Activated CD4-positive, alpha-beta memory T cell treated with anti-CD3 and anti-CD28 coated beads, Interleukin-2, amount 10 ng/mL, durations not matched to agents 7 days and 5 days (primary cell): ENCODE data around the gene DNAJC7. TPM values are rescaled to one million over a fixed set of nuclear protein-coding genes. Genes with fewer than 3 reads are reported as not detected.
A peak's percentile ranks its signal among the peaks of the same experiment; 100 is the strongest.

Experiments
- CTCF ChIA-PET: fragments of 350-600 bp; sonication (Branson Sonifier 250); formaldehyde crosslinking; loops from one replicate; lab custom pipeline; 2021; ENCODE audit warnings: antibody characterized with exemption, inconsistent platforms; lab: Charles Lee
- POLR2A ChIA-PET: fragments of 350-600 bp; sonication (Branson Sonifier 250); formaldehyde crosslinking; loops from one replicate; lab custom pipeline; 2021; ENCODE audit warnings: antibody characterized with exemption; lab: Charles Lee
- DNase-seq: peaks from one replicate; pipeline ENCODE4 v3.0.0-alpha.2; 2020
- H3K27ac Mint-ChIP-seq: one replicate; pipeline ENCODE4 v1.8.0; 2021; ENCODE audit warnings: mild to moderate bottlenecking, mixed read lengths
- H3K27me3 Mint-ChIP-seq: one replicate; pipeline ENCODE4 v1.8.0; 2021; ENCODE audit warnings: mixed read lengths
- H3K36me3 Mint-ChIP-seq: one replicate; pipeline ENCODE4 v1.8.0; 2021; ENCODE audit warnings: low read depth, mixed read lengths
- H3K4me1 Mint-ChIP-seq: one replicate; pipeline ENCODE4 v1.8.0; 2021; ENCODE audit warnings: mixed read lengths
- H3K4me3 Mint-ChIP-seq: one replicate; pipeline ENCODE4 v1.8.0; 2021; ENCODE audit warnings: mild to moderate bottlenecking, mixed read lengths
- H3K9me3 Mint-ChIP-seq: one replicate; pipeline ENCODE4 v1.8.0; 2021; ENCODE audit warnings: mixed read lengths
- total RNA-seq, 2 experiments: library from RNA; stranded (reverse); gene quantifications; one replicate each; pipeline ENCODE4 v1.2.3, GENCODE V29; 2021

DNAJC7 gene
- total RNA-seq, 2 experiments from 2014 or later, result 88.7 to 95.1 TPM

- ChIA-PET POLR2A (no interaction called here), CTCF (interaction anchor here (1.6 kb wide), 1 partner anchor 11 kb away, joined by 3 read pairs; no protein-coding TSS in a partner anchor)
- DNase-seq, result no peak
- Mint-ChIP-seq H3K4me3 (no peak overlapping the region), H3K27ac (no peak overlapping the region), H3K36me3 (no peaks in the 10 kb centered on the region), H3K4me1 (peaks cover 6% of the 10 kb centered on the region), H3K27me3 (peaks cover 16% of the 10 kb centered on the region), H3K9me3 (no peaks in the 10 kb centered on the region)
Observed at GRCh38 chr17:42038221-42038973, 21.2 kb upstream of the DNAJC7 start.

DNA sequence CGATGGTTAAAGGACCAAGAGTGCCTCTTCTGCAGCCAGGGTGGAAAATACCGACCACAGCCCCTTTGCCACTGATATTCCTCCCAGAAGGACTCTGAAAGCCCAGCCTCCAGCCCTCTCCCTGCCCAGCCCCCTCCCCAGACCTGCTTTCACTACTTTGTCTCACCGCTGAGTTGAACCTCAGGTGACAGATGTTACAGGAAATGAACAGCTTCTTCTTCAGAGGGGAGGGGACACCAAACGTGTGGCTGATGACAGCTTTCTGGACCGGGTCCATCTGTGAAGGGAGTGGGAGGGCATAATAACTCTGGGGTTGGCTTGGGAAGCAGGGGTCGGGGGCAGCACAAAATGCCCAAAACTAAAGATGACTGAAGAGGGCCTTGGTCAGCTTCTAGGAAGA, 16.8 kb upstream of the DNAJC7 start:
- Mint-ChIP-seq H3K4me3 (no peak overlapping the region), H3K4me1 (peaks cover 6% of the 10 kb centered on the region), H3K27ac (no peak overlapping the region), H3K27me3 (peaks cover 12% of the 10 kb centered on the region), H3K36me3 (no peaks in the 10 kb centered on the region), H3K9me3 (no peaks in the 10 kb centered on the region)
- DNase-seq, result no peak
- POLR2A ChIA-PET, result interaction anchor here (1.2 to 1.9 kb wide), 2 partner anchors 17 to 78 kb away, joined by 4 to 10 read pairs; partner anchors contain the start of genes DHX58 and DNAJC7
- CTCF ChIA-PET, result interaction anchor here (0.8 to 1.6 kb wide), 3 partner anchors 8 to 17 kb away, joined by 3 to 5 read pairs (median 5); partner anchors contain the start of genes DNAJC7 and NKIRAS2

GRCh38 chr17:42031584-42031983, 14.3 kb upstream of the DNAJC7 start:
- DNase-seq, result no peak
- POLR2A ChIA-PET, result interaction anchor here (1.4 kb wide), 1 partner anchor 80 kb away, joined by 6 read pairs; the partner anchor contains the start of gene DHX58
- CTCF ChIA-PET, result interaction anchor here (1.0 to 2.1 kb wide), 3 partner anchors 12 to 14 kb away, joined by 3 to 7 read pairs (median 5); partner anchors contain the start of genes DNAJC7 and NKIRAS2
- peaks cover 5% of the 10 kb centered on the region for H3K27me3 Mint-ChIP-seq
- H3K27ac Mint-ChIP-seq, result no peak overlapping the region
- H3K4me3 Mint-ChIP-seq, result no peak overlapping the region
- peaks cover 7% of the 10 kb centered on the region for H3K4me1 Mint-ChIP-seq
- H3K9me3 Mint-ChIP-seq, result no peaks in the 10 kb centered on the region
- H3K36me3 Mint-ChIP-seq, result no peaks in the 10 kb centered on the region

GRCh38 chr17:42028791-42029127, 11.5 kb upstream of the DNAJC7 start:
- H3K9me3 Mint-ChIP-seq, result no peaks in the 10 kb centered on the region
- POLR2A ChIA-PET, result interaction anchor here (1.3 to 3.2 kb wide), 2 partner anchors 9 to 11 kb away, joined by 5 to 16 read pairs; partner anchors contain the start of genes DNAJC7 and NKIRAS2
- no peak overlapping the region for H3K4me3 Mint-ChIP-seq
- H3K36me3 Mint-ChIP-seq, result peaks cover 7% of the 10 kb centered on the region
- H3K27me3 Mint-ChIP-seq, result peaks cover 2% of the 10 kb centered on the region
- peaks cover 12% of the 10 kb centered on the region for H3K4me1 Mint-ChIP-seq
- DNase-seq, result no peak
- no peak overlapping the region for H3K27ac Mint-ChIP-seq
- CTCF ChIA-PET, result interaction anchor here (0.6 to 1.5 kb wide), 4 partner anchors 9 to 154 kb away, joined by 3 to 7 read pairs (median 4); partner anchors contain the start of genes DNAJC7 and NKIRAS2

DNA sequence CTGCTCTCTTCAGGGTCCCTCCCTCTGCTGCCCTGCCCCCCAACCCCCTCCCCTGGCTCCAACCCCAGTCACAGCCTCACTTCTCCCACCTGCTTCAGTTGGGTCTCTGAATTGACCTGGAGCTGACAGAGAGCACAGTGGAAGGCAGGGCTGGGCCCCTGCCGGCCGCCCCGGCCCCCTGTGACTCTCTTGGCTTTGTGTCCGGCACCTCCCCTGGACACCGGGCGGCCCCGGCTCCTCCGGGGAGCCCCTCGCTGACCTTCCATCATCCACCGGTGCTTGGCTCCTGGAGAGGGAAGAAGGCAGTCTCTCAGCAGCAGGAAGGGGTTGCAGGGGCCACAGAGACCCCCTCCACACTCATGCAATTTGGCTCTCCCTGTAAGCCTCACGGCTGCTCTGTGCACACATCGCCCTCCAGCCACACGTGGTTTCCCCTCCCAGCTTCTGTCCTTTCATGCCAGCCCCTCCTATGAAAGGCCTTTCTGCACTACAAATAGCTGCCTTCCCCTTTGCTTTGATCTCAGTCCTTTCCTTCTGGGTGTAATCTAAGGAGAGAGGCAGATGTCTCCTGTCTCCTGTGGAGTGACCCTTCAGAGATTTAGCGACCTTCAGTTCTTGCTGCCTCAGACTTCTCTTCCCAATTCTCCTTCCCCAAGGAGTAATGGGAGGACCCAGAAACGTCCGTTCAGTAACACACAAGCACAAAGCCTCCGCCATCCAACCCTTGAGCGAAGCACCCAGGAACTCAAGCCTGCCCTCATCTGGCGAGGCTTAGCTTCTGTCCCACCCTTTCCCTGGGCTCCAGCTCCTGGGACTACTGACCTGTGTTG, 10.9 kb upstream of the DNAJC7 start:
- DNase-seq, result no peak
- ChIA-PET CTCF (interaction anchor here (0.6 to 1.5 kb wide), 5 partner anchors 8 to 155 kb away, joined by 3 to 7 read pairs (median 4); partner anchors contain the start of genes DNAJC7 and NKIRAS2), POLR2A (interaction anchor here (1.3 to 12.8 kb wide), 5 partner anchors 8 to 83 kb away, joined by 3 to 237 read pairs (median 5); partner anchors contain the start of genes DHX58, DNAJC7 and NKIRAS2)
- H3K4me1 Mint-ChIP-seq, result peaks cover 12% of the 10 kb centered on the region
- peaks cover 2% of the 10 kb centered on the region for H3K27me3 Mint-ChIP-seq
- no peak overlapping the region for H3K4me3 Mint-ChIP-seq
- peaks cover 7% of the 10 kb centered on the region for H3K36me3 Mint-ChIP-seq
- no peaks in the 10 kb centered on the region for H3K9me3 Mint-ChIP-seq
- H3K27ac Mint-ChIP-seq, result no peak overlapping the region

- peaks cover 7% of the 10 kb centered on the region for H3K36me3 Mint-ChIP-seq
- peaks cover 12% of the 10 kb centered on the region for H3K4me1 Mint-ChIP-seq
- DNase-seq, result no peak
- H3K4me3 Mint-ChIP-seq, result no peak overlapping the region
- ChIA-PET CTCF (interaction anchor here (1.1 to 4.2 kb wide), 3 partner anchors 11 to 93 kb away, joined by 3 to 16 read pairs (median 3); partner anchors contain the start of gene KAT2A), POLR2A (interaction anchor here (0.9 to 12.8 kb wide), 7 partner anchors 10 to 262 kb away, joined by 3 to 237 read pairs (median 3); partner anchors contain the start of genes DHX58 and DNAJC7)
- no peaks in the 10 kb centered on the region for H3K27me3 Mint-ChIP-seq
- no peak overlapping the region for H3K27ac Mint-ChIP-seq
- H3K9me3 Mint-ChIP-seq, result no peaks in the 10 kb centered on the region
Observed at GRCh38 chr17:42027590-42027889, 10.3 kb upstream of the DNAJC7 start.

DNA sequence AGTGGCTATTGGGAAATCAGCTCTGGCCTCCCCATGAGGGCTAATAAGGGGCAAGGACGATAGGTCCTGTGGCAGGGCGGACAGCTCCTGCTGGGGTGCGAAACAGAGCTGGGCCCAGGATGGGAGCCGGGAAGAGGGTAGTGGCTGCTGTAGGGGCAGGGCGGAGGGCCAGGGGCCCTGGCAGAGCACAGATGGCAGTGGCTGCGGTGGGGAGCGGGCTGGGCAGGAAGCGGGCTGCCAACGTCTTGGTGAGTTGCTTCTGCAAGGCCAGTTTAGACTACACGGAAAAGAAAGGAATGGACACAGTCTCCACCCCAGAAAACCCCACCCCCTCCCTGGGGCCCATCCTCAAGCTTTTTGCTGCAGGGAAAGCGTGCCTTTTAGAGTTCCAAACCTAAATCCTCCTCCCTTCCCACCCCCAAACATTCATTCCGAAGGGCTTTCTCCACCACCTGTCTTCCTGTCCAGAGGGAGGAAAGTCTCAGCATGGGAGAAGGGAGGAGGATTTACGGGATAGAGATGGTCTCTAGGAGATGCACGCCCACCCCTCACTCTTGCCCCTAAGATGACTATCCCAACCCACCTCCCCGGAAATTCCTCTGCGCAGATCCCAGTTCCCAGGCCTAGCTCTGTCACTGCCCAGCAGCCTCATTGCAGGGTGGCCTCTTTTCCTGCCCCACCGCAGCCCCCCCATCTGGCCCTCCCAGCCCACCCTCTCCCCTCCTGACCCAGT, 9.8 kb upstream of the DNAJC7 start:
- no peak overlapping the region for H3K27ac Mint-ChIP-seq
- H3K36me3 Mint-ChIP-seq, result peaks cover 12% of the 10 kb centered on the region
- DNase-seq, result no peak
- H3K27me3 Mint-ChIP-seq, result no peaks in the 10 kb centered on the region
- H3K9me3 Mint-ChIP-seq, result no peaks in the 10 kb centered on the region
- H3K4me1 Mint-ChIP-seq, result peaks cover 15% of the 10 kb centered on the region
- ChIA-PET CTCF (interaction anchor here (0.6 to 4.2 kb wide), 5 partner anchors 11 to 93 kb away, joined by 3 to 16 read pairs (median 3); partner anchors contain the start of gene KAT2A), POLR2A (interaction anchor here (0.9 to 12.8 kb wide), 9 partner anchors 9 to 263 kb away, joined by 3 to 237 read pairs (median 3); partner anchors contain the start of genes DHX58 and DNAJC7)
- no peak overlapping the region for H3K4me3 Mint-ChIP-seq

- CTCF ChIA-PET, result interaction anchor here (0.6 to 4.2 kb wide), 13 partner anchors 8 to 380 kb away, joined by 3 to 16 read pairs (median 5); partner anchors contain the start of genes DHX58, KAT2A and KCNH4
- peaks cover 22% of the 10 kb centered on the region for H3K4me1 Mint-ChIP-seq
- DNase-seq, result no peak
- POLR2A ChIA-PET, result interaction anchor here (1.0 to 12.8 kb wide), 7 partner anchors 8 to 92 kb away, joined by 3 to 237 read pairs (median 5); partner anchors contain the start of genes CNP, DHX58 and DNAJC7
- H3K27me3 Mint-ChIP-seq, result no peaks in the 10 kb centered on the region
- H3K27ac Mint-ChIP-seq, result no peak overlapping the region
- H3K4me3 Mint-ChIP-seq, result no peak overlapping the region
- peaks cover 18% of the 10 kb centered on the region for H3K36me3 Mint-ChIP-seq
- H3K9me3 Mint-ChIP-seq, result no peaks in the 10 kb centered on the region
Observed at GRCh38 chr17:42025936-42026335, 8.7 kb upstream of the DNAJC7 start.

GRCh38 chr17:42025191-42025579, 7.9 kb upstream of the DNAJC7 start:
- H3K36me3 Mint-ChIP-seq, result peaks cover 18% of the 10 kb centered on the region
- no peaks in the 10 kb centered on the region for H3K9me3 Mint-ChIP-seq
- no peak overlapping the region for H3K27ac Mint-ChIP-seq
- DNase-seq, result no peak
- H3K4me3 Mint-ChIP-seq, result no peak overlapping the region
- H3K27me3 Mint-ChIP-seq, result no peaks in the 10 kb centered on the region
- peaks cover 30% of the 10 kb centered on the region for H3K4me1 Mint-ChIP-seq
- CTCF ChIA-PET, result interaction anchor here (0.7 to 4.2 kb wide), 15 partner anchors 9 to 156 kb away, joined by 3 to 16 read pairs (median 4); partner anchors contain the start of genes DHX58, KAT2A and KCNH4
- POLR2A ChIA-PET, result interaction anchor here (0.6 to 12.8 kb wide), 6 partner anchors 9 to 92 kb away, joined by 3 to 237 read pairs (median 4); partner anchors contain the start of genes CNP and DHX58

DNA sequence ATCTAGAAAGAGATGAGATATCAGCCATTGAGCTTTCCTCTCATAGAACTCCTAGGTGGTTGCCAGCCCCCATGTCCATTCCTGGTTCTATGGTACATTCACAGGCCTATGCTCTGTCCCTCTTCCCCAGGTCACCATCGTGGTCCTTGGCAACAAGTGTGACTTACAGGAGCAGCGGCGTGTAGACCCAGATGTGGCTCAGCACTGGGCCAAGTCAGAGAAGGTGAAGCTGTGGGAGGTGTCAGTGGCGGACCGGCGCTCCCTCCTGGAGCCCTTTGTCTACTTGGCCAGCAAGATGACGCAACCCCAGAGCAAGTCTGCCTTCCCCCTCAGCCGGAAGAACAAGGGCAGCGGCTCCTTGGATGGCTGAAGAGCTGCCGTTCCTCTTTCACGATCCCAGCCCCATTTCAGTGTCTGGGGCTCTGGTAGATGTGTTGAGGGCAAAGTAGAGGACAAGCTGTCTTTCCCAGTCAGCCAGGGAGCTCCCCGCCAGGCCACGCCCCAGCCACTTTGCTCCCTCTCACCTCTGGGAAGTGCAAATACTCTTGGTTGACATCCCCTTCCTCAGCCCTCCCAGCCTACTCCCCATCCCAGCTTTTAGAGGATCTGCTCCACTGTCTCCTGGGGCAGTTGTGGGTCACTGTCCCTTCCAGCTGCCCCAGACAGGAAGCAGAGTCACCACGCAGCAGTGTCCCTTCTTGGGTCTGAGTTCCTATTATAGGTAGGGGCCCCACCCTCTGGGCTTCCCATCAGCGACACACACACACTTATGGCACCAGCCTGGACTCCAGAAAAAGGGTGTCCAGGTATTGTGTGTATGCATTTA, 6.5 kb upstream of the DNAJC7 start:
- Mint-ChIP-seq H3K9me3 (no peaks in the 10 kb centered on the region), H3K4me1 (peaks cover 39% of the 10 kb centered on the region), H3K27ac (peak overlapping the region; percentile 16), H3K4me3 (no peak overlapping the region), H3K36me3 (peaks cover 21% of the 10 kb centered on the region), H3K27me3 (no peaks in the 10 kb centered on the region)
- no peak for DNase-seq
- ChIA-PET POLR2A (interaction anchor here (12.8 kb wide), 1 partner anchor 87 kb away, joined by 237 read pairs; the partner anchor contains the start of gene DHX58), CTCF (interaction anchor here (0.7 to 4.2 kb wide), 7 partner anchors 8 to 294 kb away, joined by 3 to 16 read pairs (median 5); partner anchors contain the start of genes CNP and KAT2A)
